AG04450 (cell line): ENCODE data around the gene SHROOM2. TPM values are rescaled to one million over a fixed set of nuclear protein-coding genes. Genes with fewer than 3 reads are reported as not detected.

ENCODE experiments used
- CTCF ChIA-PET: fragments of 300-600, 350-600 bp; formaldehyde crosslinking; extraction: SDS; loops from one replicate; lab custom pipeline; 2022; ENCODE audit warnings: antibody characterized with exemption, inconsistent platforms; lab: Charles Lee
- POLR2A ChIA-PET: fragments of 350-600 bp; formaldehyde crosslinking; extraction: SDS; loops from one replicate; lab custom pipeline; 2021; ENCODE audit warnings: antibody characterized with exemption, inconsistent platforms; lab: Yijun Ruan, JAX
- DNase-seq: peaks from one replicate; pipeline ENCODE4 v3.0.0-alpha.2; 2011; ENCODE audit warnings: low read depth, low spot score
- H3K27ac ChIP-seq: one replicate; pipeline ENCODE4 v1.5.1; 2012; ENCODE audit warnings: low read depth, low read length, control low read depth
- H3K27me3 ChIP-seq: one replicate; pipeline ENCODE4 v1.6.0; 2012; ENCODE audit warnings: low read length; ENCODE audit not compliant: control insufficient read depth, insufficient read depth
- H3K4me3 ChIP-seq: 2 replicates; pipeline ENCODE4 v1.5.1; 2011; ENCODE audit warnings: mild to moderate bottlenecking, low read depth, low read length, control low read depth
- H3K9me3 ChIP-seq: 2 replicates; pipeline ENCODE4 v1.5.1; 2012; ENCODE audit warnings: low read length; ENCODE audit not compliant: control insufficient read depth, insufficient read depth
- CTCF ChIP-seq: IDR thresholded peaks from 2 replicates; pipeline ENCODE4 v1.5.1; 2011; ENCODE audit warnings: low read depth, low read length, control low read depth, inconsistent platforms
- polyA plus RNA-seq: library from polyadenylated mRNA; depleted of rRNA; stranded (reverse); fragments of >200 nt; gene quantifications from 2 replicates; pipeline ENCODE4 v1.2.3, GENCODE V29; 2011

SHROOM2 gene
- polyA plus RNA-seq, 1 experiment = 9.9 TPM

GRCh38 chrX:9958183-9958582 is 172.0 kb downstream of the SHROOM2 start:
- ChIA-PET POLR2A (interaction anchor here (0.7 kb wide), 1 partner anchor 167 kb away, joined by 5 read pairs; no protein-coding TSS in a partner anchor), CTCF (no interaction called here)
- no peak for DNase-seq
- Histone ChIP-seq H3K27me3 (no peaks in the 10 kb centered on the region), H3K9me3 (peaks cover under 1% of the 10 kb centered on the region), H3K27ac (no peak overlapping the region), H3K4me3 (no peak overlapping the region)
- TF ChIP-seq CTCF = no peak

DNA sequence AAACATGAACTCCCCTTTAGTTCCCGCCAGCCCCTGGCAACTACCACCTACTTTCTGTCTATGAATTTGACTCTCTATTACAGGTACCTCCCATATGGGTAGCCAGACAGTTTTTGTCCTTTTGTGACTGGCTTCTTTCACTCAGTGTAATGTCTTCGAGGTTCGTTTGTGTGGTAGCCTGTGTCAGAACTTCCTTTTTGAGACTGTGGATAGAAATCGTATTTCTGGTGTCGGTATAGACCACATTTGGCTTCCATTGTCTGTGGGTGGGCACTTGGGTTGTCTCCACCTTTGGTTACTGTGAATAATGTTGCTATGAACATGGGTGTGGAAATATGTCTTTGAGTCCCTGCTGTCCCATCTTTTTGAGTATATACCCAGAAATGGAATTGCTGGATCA is 175.5 kb downstream of the SHROOM2 start:
- DNase-seq = no peak
- CTCF ChIA-PET = no interaction called here
- TF ChIP-seq CTCF = no peak
- Histone ChIP-seq H3K27me3 (no peaks in the 10 kb centered on the region), H3K4me3 (no peak overlapping the region), H3K27ac (no peak overlapping the region), H3K9me3 (no peaks in the 10 kb centered on the region)
- POLR2A ChIA-PET = no interaction called here

DNA sequence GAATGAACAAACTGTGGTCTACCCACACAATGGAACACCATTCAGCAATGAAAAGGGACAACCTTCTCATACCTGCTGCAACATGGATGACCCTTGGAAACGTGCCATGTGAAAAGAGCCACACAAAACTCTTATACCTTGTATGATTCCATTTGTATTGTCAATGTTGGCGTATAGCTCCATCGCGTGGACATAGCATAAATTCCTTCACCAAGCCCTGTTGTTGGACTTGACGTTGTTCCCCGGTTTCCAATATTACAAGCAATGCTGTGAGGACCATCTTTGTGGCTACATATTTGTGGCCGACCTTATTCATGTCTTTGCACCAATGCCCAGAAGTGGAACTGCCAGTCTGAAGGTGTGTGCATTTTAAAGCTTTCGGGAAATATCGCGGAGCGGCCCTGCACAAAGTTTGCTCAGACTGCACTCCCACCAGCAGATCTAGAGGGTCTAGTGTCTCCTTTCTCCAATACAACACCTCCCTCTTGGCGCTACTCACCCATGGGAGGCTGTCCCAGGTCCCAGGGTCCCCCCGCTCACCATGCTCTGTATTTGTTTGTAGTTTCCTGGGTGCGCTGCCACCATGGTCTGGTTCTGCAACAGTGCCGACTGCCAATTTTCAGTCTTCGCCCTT is 180.7 kb downstream of the SHROOM2 start, which contains the start of gene CLDN34:
Gene CLDN34, plus strand, starts transcription at position 584 of the 634 bp plus-strand sequence. Its CDS starts 0 bp downstream, at position 584.
- TF ChIP-seq CTCF = no peak
- no peak for DNase-seq
- Histone ChIP-seq H3K27me3 (no peaks in the 10 kb centered on the region), H3K9me3 (no peaks in the 10 kb centered on the region), H3K27ac (no peak within 1 kb of the TSS), H3K4me3 (no peak within 1 kb of the TSS)
- POLR2A ChIA-PET = no interaction called here
- CTCF ChIA-PET = interaction anchor here (0.6 kb wide), 1 partner anchor 83 kb away, joined by 5 read pairs; no protein-coding TSS in a partner anchor

- CTCF ChIA-PET = no interaction called here
- POLR2A ChIA-PET = no interaction called here
- no peak for DNase-seq
- Histone ChIP-seq H3K27ac (no peak overlapping the region), H3K4me3 (no peak overlapping the region), H3K27me3 (no peaks in the 10 kb centered on the region), H3K9me3 (peaks cover 4% of the 10 kb centered on the region)
- no peak for TF ChIP-seq CTCF
Measured at GRCh38 chrX:9977635-9978034, 191.4 kb downstream of the SHROOM2 start.

DNA sequence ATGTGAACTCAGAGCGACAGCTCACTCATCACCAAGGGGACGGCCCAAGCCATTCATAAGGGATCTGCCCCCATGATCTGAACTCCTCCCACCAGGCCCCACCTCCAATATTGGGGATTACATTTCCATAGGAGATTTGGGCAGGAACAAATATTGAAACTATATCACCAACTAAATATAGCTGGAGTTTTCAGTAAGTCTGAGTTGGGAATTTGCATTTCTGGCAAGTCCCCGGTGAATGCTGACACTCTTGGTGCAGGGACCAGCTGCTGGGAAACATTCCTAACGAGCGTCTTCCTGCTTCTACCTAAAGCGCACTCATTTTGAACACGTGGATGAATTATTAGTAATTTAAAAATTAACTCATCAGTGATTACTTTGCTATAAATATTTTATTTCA is 194.2 kb downstream of the SHROOM2 start:
- Histone ChIP-seq H3K9me3 (peaks cover 3% of the 10 kb centered on the region; the same call in 1 of the 2 replicates), H3K27ac (no peak overlapping the region), H3K4me3 (no peak overlapping the region), H3K27me3 (no peaks in the 10 kb centered on the region)
- no peak for TF ChIP-seq CTCF
- POLR2A ChIA-PET = no interaction called here
- CTCF ChIA-PET = interaction anchor here (0.6 to 2.0 kb wide), 2 partner anchors 140 to 1103 kb away, joined by 6 to 9 read pairs; no protein-coding TSS in a partner anchor
- no peak for DNase-seq
